GM21528 (cell line): ENCODE results near the gene FER.
"Not testable (repeated sequence)": the region's sequence is repeated elsewhere in the genome, so short reads cannot be mapped to it uniquely, and the experiment has no call there.

ENCODE experiments used
- ATAC-seq: cut with Tn5 transposase; IDR thresholded peaks from one replicate; pipeline ENCODE4 v1.9.1; 2021; ENCODE audit warnings: mild to moderate bottlenecking, moderate library complexity; ENCODE audit not compliant: unreplicated experiment, low FRiP score

The FER gene

DNA sequence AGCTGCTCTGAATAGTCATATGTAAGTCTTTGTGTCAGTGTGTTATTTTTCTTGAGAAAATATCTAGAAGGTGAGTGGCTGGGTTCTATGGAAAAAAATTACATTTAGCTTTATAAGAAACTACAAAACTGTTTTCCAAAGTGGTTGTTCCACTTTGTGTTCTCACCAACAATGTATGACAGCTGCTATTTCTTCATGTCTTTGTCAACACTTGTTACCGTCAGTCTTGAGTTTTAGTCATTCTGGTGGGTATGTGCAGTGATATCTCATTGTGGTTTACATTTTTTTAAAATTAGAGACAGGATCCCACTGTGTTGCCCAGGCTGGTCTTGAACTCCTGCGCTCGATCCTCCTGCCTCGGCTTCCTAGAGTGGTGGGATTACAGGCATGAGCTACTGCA lies 415.6 kb downstream of the FER start:
- ATAC-seq = no peak

DNA sequence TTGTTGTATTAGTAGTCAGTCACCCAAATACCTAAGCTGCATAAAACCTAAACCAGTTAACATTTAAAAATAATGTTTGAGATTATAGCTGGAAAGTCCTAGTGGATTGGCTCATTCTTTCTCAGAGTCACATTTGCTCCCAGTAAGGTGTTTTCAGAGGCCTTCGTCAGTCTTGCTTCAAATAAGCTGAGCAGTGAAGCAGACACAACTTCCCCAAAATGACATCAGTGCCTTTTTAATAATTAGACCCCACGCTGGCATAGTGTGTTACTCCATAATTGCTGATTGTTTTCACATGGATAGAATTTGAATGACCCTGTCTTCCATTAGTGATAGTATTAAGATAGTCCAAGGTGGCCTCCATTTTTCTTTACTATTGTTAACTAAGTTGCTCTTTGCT lies 416.3 kb downstream of the FER start:
- no peak for ATAC-seq

- ATAC-seq = no peak
Measured at GRCh38 chr5:109167586-109167985, 419.9 kb downstream of the FER start.

- no peak for ATAC-seq
Measured at GRCh38 chr5:109168151-109168550, 420.5 kb downstream of the FER start.

DNA sequence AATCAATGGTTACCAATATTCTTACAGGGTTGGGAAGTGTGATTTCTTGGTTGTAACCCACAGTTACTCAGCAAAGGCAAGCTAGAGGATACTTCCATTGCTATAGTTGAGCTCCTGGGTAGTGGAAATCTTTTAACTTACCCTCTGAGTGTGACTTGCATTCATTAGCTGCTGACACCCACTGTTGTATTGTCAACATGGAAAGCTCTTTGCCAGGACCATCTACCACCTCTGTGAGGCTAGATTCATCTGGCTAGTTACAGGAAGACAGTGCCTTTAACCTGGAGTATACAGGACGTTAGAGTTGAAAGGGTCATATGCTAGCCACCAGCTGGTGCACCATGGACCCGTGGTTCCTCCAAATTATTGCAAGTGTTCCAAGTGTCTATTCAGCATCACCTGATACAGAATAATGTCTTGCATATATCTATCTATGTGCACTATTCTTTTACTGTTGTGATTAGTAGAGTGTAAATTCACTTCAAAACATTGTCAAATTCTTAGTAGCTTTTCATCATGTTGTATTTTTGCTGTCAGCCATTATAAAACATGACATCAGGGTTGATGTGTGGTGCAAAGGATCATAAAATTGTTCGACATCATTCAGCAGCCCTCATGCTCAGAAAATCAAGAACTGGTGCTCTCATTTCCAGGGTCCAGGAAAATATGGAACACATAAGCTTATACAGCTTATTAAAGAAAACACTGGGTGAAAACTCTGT lies 423.1 kb downstream of the FER start:
- no peak for ATAC-seq

- ATAC-seq = not testable (repeated sequence)
Measured at GRCh38 chr5:109171437-109172073, 423.9 kb downstream of the FER start.

DNA sequence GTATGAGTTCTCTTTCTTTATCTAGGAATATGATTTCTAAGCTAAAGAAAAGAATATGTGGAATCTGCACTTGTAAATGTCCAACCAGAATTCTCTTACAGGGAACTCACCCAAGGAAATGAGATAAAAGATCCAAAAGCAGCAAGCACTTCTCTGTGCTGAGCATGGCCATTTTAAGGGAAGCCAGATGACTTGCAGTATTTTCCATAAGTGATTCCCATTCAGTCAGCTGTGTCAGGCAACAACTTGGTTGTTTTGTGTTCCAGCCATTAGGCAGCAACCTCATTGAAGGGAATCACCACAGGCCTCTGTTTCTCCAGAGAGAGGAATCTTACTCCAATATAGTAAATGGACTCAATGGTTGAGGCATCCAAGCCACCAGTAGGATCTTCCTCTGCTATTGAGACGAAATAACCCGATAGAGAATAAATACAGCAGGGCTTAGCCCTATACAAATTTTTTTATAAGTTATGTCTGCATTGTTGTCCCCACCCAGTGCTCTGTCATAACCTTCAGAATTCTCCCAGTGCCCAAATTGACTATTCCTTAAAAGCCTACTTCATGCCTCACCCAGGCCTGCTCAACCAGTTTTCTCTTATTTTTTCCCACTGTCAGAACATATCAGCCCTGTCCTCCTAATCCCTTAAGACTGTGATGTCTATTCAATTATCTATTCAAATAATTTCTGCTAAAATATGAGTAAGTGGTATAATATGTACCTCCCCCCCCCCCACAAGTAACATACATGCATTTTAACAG lies 425.5 kb downstream of the FER start:
- ATAC-seq = no peak

DNA sequence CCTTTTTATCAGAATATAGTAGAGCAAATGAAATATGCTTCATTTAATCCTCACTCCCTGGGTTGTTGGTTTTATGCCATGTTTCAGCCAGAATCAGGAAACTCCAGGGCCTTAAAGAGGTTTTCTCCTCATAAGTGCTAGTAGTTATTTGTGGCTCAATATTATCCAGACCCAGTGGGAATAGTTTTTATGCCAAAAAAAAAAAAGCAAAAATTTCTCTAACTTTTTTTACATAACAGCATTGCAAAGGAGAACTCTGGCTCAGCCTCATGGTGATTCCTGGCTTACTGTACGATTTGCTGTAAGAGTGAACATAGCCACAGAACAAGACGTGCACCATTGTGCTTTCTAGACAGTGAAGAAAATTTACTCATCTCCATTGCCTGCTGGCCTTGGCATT lies 429.5 kb downstream of the FER start:
- ATAC-seq = no peak

- no peak for ATAC-seq
Measured at GRCh38 chr5:109177782-109178181, 430.1 kb downstream of the FER start.

DNA sequence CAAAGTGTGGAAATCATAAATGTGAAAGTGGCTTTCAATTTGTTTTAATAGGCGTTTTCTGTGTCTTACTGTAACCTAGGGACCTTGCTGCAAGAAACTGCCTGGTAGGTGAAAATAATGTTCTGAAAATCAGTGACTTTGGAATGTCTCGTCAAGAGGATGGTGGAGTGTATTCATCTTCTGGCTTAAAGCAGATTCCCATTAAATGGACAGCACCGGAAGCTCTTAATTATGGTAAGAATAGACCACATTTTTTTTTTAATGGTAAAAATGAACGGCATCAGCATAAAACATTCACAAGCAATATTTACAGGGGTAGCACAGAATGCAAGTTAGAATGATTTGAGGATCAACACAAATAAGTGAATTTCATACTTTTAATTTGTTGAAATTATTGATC lies 433.0 kb downstream of the FER start:
- no peak for ATAC-seq

- ATAC-seq = no peak
Measured at GRCh38 chr5:109186759-109187158, 439.1 kb downstream of the FER start.

- ATAC-seq = no peak
Measured at GRCh38 chr5:109191153-109191558, 443.5 kb downstream of the FER start.

GRCh38 chr5:109192027-109192426 lies 444.3 kb downstream of the FER start:
- ATAC-seq = no peak

DNA sequence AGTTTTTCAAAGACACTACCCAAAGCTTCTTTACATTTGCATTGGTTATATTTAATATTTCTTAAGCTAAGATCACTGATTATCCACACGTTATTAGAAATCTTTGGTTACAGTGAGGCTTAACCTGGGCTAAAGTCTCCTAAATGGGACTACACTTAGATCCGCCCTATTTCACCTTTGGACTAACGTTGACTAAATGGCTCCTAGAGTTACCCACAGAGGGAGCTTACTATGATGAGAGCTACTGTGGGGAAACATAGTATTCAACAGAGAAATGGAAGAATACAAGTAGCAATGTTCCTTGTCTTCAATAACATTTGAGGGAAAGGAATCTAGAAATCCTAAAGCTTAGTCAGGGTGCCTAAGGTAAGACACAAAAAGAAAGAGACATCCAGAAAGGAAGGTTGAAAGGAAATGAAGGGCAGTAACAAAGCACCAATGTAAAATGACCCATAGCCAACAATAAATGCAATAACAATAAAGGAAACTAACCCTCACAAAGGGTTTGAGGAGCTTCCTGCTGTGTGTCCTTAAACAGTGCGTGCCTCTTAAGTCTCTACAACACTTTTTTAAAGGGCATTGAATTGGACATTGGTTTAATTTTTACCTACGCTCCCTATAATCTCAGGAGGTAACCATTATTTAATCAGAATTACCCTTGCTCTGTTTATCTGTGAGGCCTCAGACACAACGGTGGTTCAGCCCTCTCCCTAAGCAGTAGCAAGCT lies 445.0 kb downstream of the FER start:
- ATAC-seq = no peak

DNA sequence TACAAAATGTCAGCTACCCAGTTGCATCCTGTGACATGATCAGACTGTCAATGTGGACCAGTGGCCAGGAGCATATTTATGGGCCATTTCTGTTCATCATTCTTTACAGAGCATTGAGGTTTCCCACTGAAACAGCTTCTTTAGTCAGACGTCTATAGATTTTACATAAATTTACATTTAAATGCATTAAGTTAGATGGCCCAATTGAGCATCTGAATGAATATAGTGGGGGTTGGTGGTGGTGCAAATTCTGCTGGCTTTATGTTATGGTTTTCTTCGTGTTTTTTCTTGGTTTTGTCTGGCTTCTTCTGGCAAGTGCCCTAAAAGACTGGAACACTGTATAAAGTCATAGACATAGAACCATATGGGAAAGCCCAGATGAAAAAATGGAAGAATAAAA lies 448.0 kb downstream of the FER start:
- ATAC-seq = no peak

GRCh38 chr5:109196087-109196822 lies 448.6 kb downstream of the FER start:
- ATAC-seq = no peak

- ATAC-seq = no peak
Measured at GRCh38 chr5:109196823-109197160, 449.1 kb downstream of the FER start.

- ATAC-seq = no peak
Measured at GRCh38 chr5:109199289-109199688, 451.6 kb downstream of the FER start.

DNA sequence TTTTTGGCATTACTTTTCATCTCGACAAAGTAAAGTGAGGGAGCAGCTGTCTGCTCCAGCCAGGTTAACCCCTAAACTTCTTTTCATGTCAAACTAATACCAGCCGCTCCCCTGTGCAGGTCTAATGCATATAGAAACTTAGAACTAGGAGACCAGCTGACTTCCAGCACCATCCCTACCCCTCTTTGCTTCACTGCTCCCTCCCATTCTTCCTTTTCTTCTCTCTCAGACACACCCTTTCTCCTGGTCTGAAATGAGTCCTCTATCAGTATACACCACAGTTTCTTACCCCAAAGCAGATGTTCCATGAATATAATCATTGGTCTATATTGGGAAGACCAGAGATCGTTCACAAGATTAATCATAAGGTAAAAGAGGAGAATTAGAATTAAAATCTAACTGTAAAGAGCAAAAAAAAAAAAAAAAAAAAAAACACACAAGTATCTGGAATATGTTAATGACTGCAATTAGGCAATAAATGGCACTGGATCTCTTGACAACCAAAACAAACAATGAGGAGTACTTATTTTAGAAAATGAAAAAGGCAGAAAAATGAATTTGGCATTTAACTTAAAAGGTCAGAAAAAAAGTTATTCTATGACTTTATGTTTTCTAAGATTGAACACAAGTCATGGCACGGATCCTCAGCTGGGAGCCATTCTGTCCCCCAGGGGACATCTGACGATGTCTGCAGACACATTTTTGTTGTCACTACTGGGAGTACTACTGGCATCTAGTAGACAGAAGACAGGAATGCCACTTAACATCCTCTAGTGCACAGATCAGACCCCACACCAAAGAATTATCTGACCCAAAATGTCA lies 452.3 kb downstream of the FER start:
- ATAC-seq = no peak

DNA sequence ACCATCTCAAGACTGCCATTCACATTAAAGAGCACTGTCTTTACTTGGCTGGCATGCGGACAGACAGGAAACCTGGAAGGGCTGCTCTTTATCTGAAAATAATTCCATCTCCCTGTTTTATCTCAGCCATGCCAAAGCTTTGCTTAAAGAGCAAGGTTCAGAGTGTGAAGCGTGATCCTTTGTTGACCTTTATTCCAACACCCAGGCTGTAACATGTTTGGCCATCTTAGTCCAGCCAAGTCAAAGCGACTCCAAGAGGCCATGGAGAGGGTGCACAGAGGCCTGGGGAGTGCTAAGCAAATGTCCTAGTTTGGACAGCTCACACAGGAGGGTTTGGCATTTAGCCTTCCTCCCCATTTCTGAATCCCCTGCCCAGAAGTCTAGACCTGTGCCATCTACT lies 467.3 kb downstream of the FER start:
- ATAC-seq = no peak
